Suprapubic skin (tissue), 4 donors: ENCODE data around the gene PUM1.

Source experiments
- POLR2A ChIP-seq, 2 donors: fragments of 450-650 bp; IDR thresholded peaks; one replicate each; pipeline ENCODE4 v1.6.1; 2017; ENCODE audit warnings: antibody characterized with exemption in 2 of 2, mild to moderate bottlenecking in 2 of 2, moderate library complexity in 2 of 2
- POLR2AphosphoS5 ChIP-seq, 3 donors: sonication (generic); formaldehyde crosslinking; IDR thresholded peaks; one replicate each; pipeline ENCODE4 v1.6.1; 2017; ENCODE audit warnings: antibody characterized with exemption in 3 of 3
- TF ChIP-seq, protein P1 (sequence below), 2 donors: fragments of 200-600 bp in 1 of 2; fragments of 450-650 bp in 1 of 2; sonication (generic) in 1 of 2; IDR thresholded peaks; one replicate each; pipeline ENCODE4 v1.5.1; 2016 to 2019; ENCODE audit warnings: antibody characterized with exemption in 2 of 2, mild to moderate bottlenecking in 1 of 2, moderate library complexity in 1 of 2

DNA sequence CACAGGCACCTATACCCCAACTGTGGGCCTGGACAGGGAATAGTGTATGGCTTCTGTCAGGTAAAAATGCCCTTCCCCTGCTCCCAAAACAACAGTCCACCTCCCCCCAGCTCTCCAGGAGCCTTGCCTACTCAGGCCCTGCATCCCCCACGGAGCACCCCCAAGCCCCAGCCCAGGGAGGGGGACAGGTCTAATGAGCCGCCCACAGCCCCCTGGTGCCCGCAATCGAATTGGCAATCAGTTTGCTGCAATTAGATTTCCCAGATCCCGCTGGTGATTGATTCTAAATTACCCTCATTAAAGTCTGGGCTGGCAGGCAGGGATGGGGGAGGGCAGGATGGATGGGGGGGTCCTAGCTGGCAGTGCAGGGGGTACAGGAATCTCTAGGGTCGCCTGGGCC lies 165.0 kb downstream of the PUM1 start:
- TF ChIP-seq, protein P1, sequence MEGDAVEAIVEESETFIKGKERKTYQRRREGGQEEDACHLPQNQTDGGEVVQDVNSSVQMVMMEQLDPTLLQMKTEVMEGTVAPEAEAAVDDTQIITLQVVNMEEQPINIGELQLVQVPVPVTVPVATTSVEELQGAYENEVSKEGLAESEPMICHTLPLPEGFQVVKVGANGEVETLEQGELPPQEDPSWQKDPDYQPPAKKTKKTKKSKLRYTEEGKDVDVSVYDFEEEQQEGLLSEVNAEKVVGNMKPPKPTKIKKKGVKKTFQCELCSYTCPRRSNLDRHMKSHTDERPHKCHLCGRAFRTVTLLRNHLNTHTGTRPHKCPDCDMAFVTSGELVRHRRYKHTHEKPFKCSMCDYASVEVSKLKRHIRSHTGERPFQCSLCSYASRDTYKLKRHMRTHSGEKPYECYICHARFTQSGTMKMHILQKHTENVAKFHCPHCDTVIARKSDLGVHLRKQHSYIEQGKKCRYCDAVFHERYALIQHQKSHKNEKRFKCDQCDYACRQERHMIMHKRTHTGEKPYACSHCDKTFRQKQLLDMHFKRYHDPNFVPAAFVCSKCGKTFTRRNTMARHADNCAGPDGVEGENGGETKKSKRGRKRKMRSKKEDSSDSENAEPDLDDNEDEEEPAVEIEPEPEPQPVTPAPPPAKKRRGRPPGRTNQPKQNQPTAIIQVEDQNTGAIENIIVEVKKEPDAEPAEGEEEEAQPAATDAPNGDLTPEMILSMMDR (IDR thresholded peaks at IDR 0.05) = no peak
- no peak for TF ChIP-seq POLR2AphosphoS5 (IDR thresholded peaks at IDR 0.05)
- no peak for TF ChIP-seq POLR2A (IDR thresholded peaks at IDR 0.05)
